ENCODE data around the gene CASZ1.

The CASZ1 gene

DNA sequence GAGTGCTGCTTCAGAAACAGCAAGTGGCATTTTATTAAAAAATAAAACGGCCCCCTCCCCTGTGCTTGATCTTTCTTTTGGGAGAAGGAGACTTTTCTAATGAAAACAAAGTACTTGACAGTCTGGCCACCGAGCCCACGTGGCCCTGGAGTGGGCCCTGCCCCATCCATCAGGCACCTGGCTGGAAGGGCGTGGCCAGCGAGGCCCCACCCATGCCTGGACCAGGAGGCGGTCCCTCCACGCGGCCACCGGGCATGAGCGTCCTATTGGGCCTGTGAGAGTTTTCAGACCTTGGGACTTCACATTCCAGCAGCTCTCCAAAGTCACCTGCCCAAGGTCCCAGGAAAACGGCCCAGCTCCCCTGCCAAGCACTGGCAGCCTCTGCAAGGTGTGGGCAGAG, 144.7 kb downstream of the CASZ1 start:
- Histone ChIP-seq H3K4me1 (ENCODE audit: control insufficient read depth, insufficient read depth, low read length) (peaks cover 5% of the 10 kb centered on the region), H3K36me3 (ENCODE audit: control insufficient read depth, insufficient read depth, low read length) (peaks cover 3% of the 10 kb centered on the region; the same call in 1 of the 2 replicates), H3K9me3 (ENCODE audit: control insufficient read depth, insufficient read depth, low read length) (no peaks in the 10 kb centered on the region), H3K27ac (ENCODE audit: low read length) (no peak overlapping the region), H3K4me3 (ENCODE audit: low read length) (no peak overlapping the region), H3K27me3 (ENCODE audit: control insufficient read depth, insufficient read depth, low read length) (no peaks in the 10 kb centered on the region; the same call in 1 of the 2 replicates)
- WGBS (ENCODE audit: insufficient coverage, insufficient read length) = no CpG with 5 or more reads among the region's 11 CpGs
- no peak for DNase-seq (ENCODE audit: low read depth, low spot score)

DNA sequence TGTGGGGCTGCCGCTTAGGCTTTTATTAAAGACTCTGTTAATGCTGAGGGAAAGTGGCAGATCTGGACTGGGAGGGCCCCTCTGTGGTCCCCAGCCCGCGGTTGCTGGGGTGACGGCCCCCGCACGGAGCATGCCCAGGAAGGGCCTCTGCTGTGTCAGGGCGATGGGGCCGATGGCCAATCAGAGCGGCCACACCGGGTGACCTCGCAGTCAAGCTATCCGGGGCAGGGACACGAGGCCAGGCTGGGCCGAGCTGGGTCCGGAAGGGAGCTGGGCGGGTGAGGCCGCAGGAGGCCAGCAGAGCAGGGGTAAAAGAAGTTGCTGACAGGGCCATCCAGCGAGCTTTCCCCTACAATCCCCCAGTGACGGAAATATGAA, 145.1 kb downstream of the CASZ1 start:
- Histone ChIP-seq H3K27ac (ENCODE audit: low read length) (no peak overlapping the region), H3K36me3 (ENCODE audit: control insufficient read depth, insufficient read depth, low read length) (peaks cover 3% of the 10 kb centered on the region; the same call in 1 of the 2 replicates), H3K4me1 (ENCODE audit: control insufficient read depth, insufficient read depth, low read length) (peaks cover 8% of the 10 kb centered on the region), H3K9me3 (ENCODE audit: control insufficient read depth, insufficient read depth, low read length) (no peaks in the 10 kb centered on the region), H3K4me3 (ENCODE audit: low read length) (no peak overlapping the region; the same call in 1 of the 2 replicates), H3K27me3 (ENCODE audit: control insufficient read depth, insufficient read depth, low read length) (no peaks in the 10 kb centered on the region; the same call in 1 of the 2 replicates)
- no peak for DNase-seq (ENCODE audit: low read depth, low spot score)
- WGBS (ENCODE audit: insufficient coverage, insufficient read length) = no CpG with 5 or more reads among the region's 19 CpGs

DNA sequence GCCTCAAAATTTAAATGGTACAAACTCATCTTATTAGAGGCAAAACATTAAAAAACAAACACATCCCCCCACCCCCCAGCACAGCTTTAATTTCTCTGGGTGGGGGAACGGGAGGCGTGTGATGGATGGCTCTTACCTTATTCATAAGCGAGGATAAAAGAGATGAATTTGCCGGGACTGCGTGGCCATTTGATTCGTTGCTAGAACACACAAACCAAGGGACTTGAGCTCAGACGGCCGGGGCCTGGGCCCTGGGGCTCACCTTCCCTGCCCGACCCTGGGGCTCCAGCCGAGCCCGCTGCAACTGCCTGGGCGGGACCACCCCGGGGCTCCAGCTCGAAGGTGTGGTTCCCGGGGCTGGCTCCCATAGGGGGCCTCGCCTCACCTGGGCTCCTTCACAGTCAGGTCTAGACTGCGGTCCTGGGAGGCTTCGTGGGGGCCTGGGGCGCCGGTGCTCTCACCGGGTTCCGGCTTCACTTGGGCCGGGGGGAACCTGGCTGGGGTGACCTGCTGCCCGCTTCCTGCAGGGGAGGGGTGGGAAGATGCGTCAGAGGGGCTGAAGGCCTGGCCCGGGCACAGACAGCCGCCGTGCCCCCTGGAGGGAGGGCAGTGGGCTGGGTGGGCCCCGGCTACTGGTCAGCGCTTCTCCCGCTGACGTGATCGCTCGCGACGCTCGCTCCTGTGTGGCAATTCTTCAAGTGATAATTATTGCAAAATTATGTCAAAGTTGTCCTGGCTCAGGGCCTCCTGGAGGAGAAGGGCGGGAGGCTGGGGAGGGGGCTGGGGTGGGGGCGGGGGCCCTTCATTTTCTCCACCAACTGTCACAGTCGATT, 145.7 kb downstream of the CASZ1 start:
- H3K27me3 ChIP-seq (ENCODE audit: control insufficient read depth, insufficient read depth, low read length) = no peaks in the 10 kb centered on the region; the same call in 1 of the 2 replicates
- H3K4me3 ChIP-seq (ENCODE audit: low read length) = peak overlapping the region; percentile 23; the same call in 1 of the 2 replicates
- H3K4me1 ChIP-seq (ENCODE audit: control insufficient read depth, insufficient read depth, low read length) = peaks cover 8% of the 10 kb centered on the region
- no CpG with 5 or more reads among the region's 40 CpGs for WGBS (ENCODE audit: insufficient coverage, insufficient read length)
- no peak for DNase-seq (ENCODE audit: low read depth, low spot score)
- H3K27ac ChIP-seq (ENCODE audit: low read length) = no peak overlapping the region
- H3K36me3 ChIP-seq (ENCODE audit: control insufficient read depth, insufficient read depth, low read length) = peaks cover 3% of the 10 kb centered on the region; the same call in 1 of the 2 replicates
- no peaks in the 10 kb centered on the region for H3K9me3 ChIP-seq (ENCODE audit: control insufficient read depth, insufficient read depth, low read length)

DNA sequence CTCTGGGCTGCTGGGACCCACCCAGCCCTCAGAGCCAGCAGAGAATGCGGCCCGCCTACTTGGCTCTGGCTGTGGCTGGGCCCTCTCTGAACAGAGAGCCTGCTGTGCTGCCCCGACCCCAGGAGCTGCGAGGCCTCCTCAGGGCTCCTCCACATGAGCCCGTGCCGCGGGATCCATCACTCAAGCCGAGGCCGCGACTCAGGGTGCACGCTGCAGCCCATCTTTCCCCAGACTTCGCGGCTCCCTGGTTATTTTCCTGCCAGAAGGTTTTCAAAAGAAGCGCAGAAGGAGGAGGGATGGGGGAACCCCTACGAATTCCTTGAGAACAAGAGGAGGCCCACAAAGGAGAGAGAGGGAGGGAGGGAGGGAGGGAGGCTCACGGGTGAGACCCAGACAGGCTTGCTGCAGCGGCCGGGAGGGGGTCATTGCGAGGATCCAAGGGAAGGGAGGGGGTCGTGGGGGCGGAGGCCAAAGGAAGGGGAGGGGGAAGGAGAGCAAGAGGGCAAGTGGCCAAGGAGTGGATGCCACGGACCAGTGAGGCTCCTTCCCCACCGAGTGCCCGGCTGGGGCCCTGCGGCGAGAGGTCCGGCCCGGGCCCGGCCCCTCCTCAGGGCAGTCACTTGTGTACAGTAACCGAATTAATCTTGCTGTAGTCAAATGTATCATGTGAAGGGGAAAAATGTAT, 146.8 kb downstream of the CASZ1 start:
- whole genome bisulfite sequencing (ENCODE audit: insufficient coverage, insufficient read length) = no CpG with 5 or more reads among the region's 30 CpGs
- Histone ChIP-seq H3K36me3 (ENCODE audit: control insufficient read depth, insufficient read depth, low read length) (peaks cover 3% of the 10 kb centered on the region; the same call in 1 of the 2 replicates), H3K27me3 (ENCODE audit: control insufficient read depth, insufficient read depth, low read length) (no peaks in the 10 kb centered on the region; the same call in 1 of the 2 replicates), H3K4me3 (ENCODE audit: low read length) (peak overlapping the region; percentile 10; the same call in 1 of the 2 replicates), H3K4me1 (ENCODE audit: control insufficient read depth, insufficient read depth, low read length) (peaks cover 8% of the 10 kb centered on the region), H3K27ac (ENCODE audit: low read length) (no peak overlapping the region), H3K9me3 (ENCODE audit: control insufficient read depth, insufficient read depth, low read length) (no peaks in the 10 kb centered on the region)
- no peak for DNase-seq (ENCODE audit: low read depth, low spot score)

DNA sequence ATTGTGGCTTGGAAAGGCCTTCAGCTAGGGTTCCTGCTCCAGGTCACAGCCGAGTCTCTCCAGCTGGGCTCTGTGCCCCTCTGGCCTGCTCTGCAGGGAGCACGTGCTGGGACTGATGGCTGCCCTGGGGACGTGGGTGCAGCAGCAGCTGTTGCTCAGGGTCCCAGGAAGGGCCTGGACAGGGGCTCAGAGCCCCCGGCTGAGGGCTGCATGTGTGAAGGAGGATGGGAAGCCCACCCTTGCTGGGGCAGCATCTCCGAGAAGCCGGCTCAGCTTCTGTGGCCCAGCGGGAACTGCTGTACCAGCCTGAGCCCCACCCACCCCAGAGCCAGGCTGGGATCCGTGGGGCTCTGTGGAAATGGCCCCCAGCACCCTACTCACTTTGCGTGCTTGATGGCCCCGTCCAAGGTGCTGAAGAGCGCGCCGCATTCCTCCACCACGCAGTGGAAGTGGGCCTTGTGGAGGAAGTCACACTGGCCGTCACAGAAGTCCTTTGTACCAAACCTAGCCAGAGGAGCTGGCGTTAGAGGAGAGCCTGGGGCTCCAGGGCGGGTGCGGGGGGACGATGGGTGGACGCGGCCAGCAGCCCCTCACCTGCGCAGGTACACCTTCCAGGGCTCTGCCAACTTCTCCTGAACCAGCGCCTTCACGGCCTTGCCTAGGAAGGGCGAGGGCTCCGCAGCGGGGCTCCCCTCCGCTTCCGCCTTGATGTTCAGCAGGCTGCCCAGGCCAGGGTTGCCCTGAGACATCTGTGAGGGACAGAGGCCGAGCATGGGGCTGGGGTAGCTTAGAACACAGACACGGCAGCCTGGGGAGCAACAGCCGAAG, 147.5 kb downstream of the CASZ1 start:
- DNase-seq (ENCODE audit: low read depth, low spot score) = no peak
- WGBS (ENCODE audit: insufficient coverage, insufficient read length) = no CpG with 5 or more reads among the region's 32 CpGs
- Histone ChIP-seq H3K27me3 (ENCODE audit: control insufficient read depth, insufficient read depth, low read length) (no peaks in the 10 kb centered on the region; the same call in 1 of the 2 replicates), H3K27ac (ENCODE audit: low read length) (no peak overlapping the region), H3K9me3 (ENCODE audit: control insufficient read depth, insufficient read depth, low read length) (no peaks in the 10 kb centered on the region), H3K36me3 (ENCODE audit: control insufficient read depth, insufficient read depth, low read length) (peaks cover 2% of the 10 kb centered on the region; the same call in 1 of the 2 replicates), H3K4me1 (ENCODE audit: control insufficient read depth, insufficient read depth, low read length) (peaks cover 8% of the 10 kb centered on the region), H3K4me3 (ENCODE audit: low read length) (no peak overlapping the region)

DNA sequence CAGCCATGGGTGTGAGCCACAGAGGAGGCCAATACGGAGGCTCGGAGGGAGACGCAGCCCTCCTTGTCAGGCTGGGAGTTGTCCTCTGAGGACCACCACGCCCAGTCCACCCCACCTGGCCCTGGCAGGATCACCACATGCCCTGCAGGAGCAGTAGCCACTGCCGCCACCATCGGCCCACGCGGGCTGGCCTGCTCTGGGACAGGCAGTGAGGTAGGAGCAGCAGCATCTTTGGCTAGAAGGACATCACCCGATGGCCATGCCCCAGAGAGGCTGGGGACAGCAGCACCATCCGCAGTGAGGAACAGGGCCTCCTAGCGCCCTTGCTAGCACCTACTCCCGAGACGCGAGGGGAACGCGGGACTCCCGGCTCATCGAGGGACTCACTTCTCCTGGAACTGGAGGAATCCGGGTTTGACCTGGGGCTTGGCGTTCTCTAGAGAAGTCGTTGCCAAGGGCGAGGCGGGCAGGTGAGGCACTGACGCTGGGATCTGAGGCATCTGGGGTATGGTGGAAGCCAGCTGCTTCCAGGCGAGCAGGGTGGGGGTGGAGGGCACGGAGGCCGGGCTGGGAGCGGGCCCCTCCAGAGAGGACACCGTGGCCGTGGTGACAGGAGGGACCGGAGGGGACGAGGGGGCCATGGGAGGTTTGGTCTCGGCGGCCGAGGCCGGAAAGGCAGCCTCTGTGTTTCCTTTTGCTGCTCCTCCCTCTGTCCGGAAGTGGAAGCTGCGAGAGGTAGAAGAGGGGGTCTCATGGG, 148.9 kb downstream of the CASZ1 start:
- Histone ChIP-seq H3K27ac (ENCODE audit: low read length) (no peak overlapping the region), H3K4me1 (ENCODE audit: control insufficient read depth, insufficient read depth, low read length) (peaks cover 8% of the 10 kb centered on the region), H3K27me3 (ENCODE audit: control insufficient read depth, insufficient read depth, low read length) (no peaks in the 10 kb centered on the region; the same call in 1 of the 2 replicates), H3K9me3 (ENCODE audit: control insufficient read depth, insufficient read depth, low read length) (no peaks in the 10 kb centered on the region), H3K36me3 (ENCODE audit: control insufficient read depth, insufficient read depth, low read length) (no peaks in the 10 kb centered on the region; the same call in 1 of the 2 replicates), H3K4me3 (ENCODE audit: low read length) (no peak overlapping the region)
- no peak for DNase-seq (ENCODE audit: low read depth, low spot score)
- no CpG with 5 or more reads among the region's 38 CpGs for WGBS (ENCODE audit: insufficient coverage, insufficient read length)

DNA sequence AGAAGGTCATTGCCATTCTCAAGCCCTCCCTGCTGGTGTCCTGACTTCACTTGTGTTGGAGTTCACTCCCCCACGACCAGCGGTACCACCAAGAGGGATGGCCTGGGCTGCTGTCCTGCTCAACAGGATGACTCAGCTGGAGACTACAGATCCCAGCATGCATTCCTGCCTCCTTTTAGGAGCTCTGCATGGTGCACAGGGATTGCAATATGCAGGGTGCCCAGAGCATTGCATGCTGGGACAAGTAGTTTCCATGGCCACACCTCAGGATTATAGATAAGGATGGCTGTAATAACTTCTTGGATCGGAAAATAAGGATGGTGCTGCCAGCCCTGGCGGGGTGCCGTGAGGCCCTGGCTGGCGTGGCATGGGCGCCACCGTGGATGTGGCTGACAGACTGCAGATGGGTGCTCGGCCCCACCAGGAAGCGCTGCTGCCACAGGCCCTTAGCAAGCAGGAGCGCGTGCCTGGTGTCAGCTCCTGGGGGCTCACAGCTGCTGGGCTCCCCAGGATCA, 150.0 kb downstream of the CASZ1 start:
- WGBS (ENCODE audit: insufficient coverage, insufficient read length) = no CpG with 5 or more reads among the region's 12 CpGs
- Histone ChIP-seq H3K4me1 (ENCODE audit: control insufficient read depth, insufficient read depth, low read length) (peaks cover 9% of the 10 kb centered on the region), H3K4me3 (ENCODE audit: low read length) (no peak overlapping the region), H3K36me3 (ENCODE audit: control insufficient read depth, insufficient read depth, low read length) (no peaks in the 10 kb centered on the region; the same call in 1 of the 2 replicates), H3K27me3 (ENCODE audit: control insufficient read depth, insufficient read depth, low read length) (no peaks in the 10 kb centered on the region; the same call in 1 of the 2 replicates), H3K27ac (ENCODE audit: low read length) (no peak overlapping the region), H3K9me3 (ENCODE audit: control insufficient read depth, insufficient read depth, low read length) (no peaks in the 10 kb centered on the region)
- no peak for DNase-seq (ENCODE audit: low read depth, low spot score)

DNA sequence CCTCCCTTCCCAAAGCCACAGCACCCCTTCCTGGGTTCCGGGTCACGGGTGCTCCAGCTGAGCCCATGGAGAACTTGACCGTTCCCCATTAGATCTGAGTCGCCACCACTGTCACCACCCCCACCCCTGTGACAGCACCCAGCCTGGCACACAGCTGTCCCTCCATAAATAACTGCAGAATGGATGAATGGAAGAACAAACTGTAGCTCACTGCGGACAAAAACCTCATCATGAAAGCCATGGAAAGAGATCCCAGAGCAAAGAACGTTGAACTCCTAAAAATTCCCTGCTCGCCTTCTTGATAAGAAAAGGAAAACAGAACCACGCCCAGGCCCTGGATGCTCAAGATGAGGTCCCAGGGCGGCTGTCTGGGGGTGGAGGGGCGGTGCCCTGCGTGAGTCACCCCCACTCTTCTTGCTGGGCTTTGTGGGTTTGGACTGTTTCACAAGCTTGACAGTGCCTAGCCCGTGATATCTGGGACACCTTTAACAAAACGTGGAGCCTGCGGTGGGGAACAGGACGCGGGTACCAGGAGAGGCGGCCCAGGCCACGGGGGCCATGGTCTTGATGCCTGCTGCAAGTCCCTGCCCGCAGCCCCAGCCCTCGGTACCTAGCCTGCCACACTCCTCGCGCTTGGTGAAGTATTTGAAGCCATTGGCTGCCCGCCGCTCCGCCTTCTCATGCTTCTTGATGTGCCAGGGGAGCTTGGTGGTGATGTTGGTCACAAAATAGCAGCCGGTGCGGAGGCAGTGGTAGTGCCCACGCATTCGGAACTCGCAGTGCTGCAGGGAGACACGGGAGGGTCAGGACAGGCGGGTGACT, 151.9 kb downstream of the CASZ1 start:
- Histone ChIP-seq H3K27me3 (ENCODE audit: control insufficient read depth, insufficient read depth, low read length) (peaks cover 10% of the 10 kb centered on the region; the same call in 1 of the 2 replicates), H3K4me1 (ENCODE audit: control insufficient read depth, insufficient read depth, low read length) (peaks cover 12% of the 10 kb centered on the region), H3K4me3 (ENCODE audit: low read length) (no peak overlapping the region), H3K27ac (ENCODE audit: low read length) (no peak overlapping the region), H3K9me3 (ENCODE audit: control insufficient read depth, insufficient read depth, low read length) (no peaks in the 10 kb centered on the region), H3K36me3 (ENCODE audit: control insufficient read depth, insufficient read depth, low read length) (no peaks in the 10 kb centered on the region; the same call in 1 of the 2 replicates)
- DNase-seq (ENCODE audit: low read depth, low spot score) = no peak
- no CpG with 5 or more reads among the region's 32 CpGs for WGBS (ENCODE audit: insufficient coverage, insufficient read length)

All from iPS DF 6.9 (cell line).